B cell (primary cell): ENCODE data around the gene UBAC2. TPM values are rescaled to one million over a fixed set of nuclear protein-coding genes. Genes with fewer than 3 reads are reported as not detected.

ENCODE experiments used
- ATAC-seq: fragments of 200-7000 bp; cut with Tn5 transposase; one replicate; pipeline ENCODE4 v1.10.0; 2021; ENCODE audit warnings: low read depth, mild to moderate bottlenecking, moderate number of reproducible peaks, moderate library complexity
- CTCF ChIA-PET: fragments of 350-600 bp; sonication (Branson Sonifier 250); formaldehyde crosslinking; loops from one replicate; lab custom pipeline; 2021; ENCODE audit warnings: antibody characterized with exemption, inconsistent platforms; lab: Charles Lee
- POLR2A ChIA-PET: fragments of 350-600 bp; sonication (Branson Sonifier 250); formaldehyde crosslinking; loops from one replicate; lab custom pipeline; 2021; ENCODE audit warnings: antibody characterized with exemption; lab: Charles Lee
- DNase-seq: peaks from one replicate; pipeline ENCODE4 v3.0.0; 2013
- H2AFZ ChIP-seq: 2 replicates; pipeline ENCODE4 v1.6.1; 2012; ENCODE audit warnings: mild to moderate bottlenecking, low read depth, low read length; ENCODE audit not compliant: insufficient read depth, poor library complexity, severe bottlenecking
- H3K27ac ChIP-seq, 2 donors: 1 replicate in 1 of 2; 2 replicates in 1 of 2; pipeline ENCODE4 v1.5.1; 2012 to 2013; ENCODE audit warnings: low read length in 2 of 2, mild to moderate bottlenecking in 2 of 2, moderate library complexity in 1 of 2
- H3K27me3 ChIP-seq, 4 experiments: fragments of 200-600 bp in 1 of 4; sonication (generic) in 1 of 4; replicated peaks in 1 of 4; 1 replicate in 2 of 4; 2 replicates in 2 of 4; pipeline versions ENCODE4 v1.6.1 to v1.7.0; 2013 to 2016; ENCODE audit warnings: low read length in 3 of 4, mild to moderate bottlenecking in 2 of 4, mixed read lengths in 1 of 4, moderate library complexity in 1 of 4; ENCODE audit not compliant: insufficient read depth in 4 of 4, control insufficient read depth in 3 of 4; ENCODE audit errors: control extremely low read depth in 1 of 4
- H3K36me3 ChIP-seq, 2 experiments: replicated peaks in 1 of 2; 1 replicate in 1 of 2; 2 replicates in 1 of 2; pipeline versions ENCODE4 v1.6.1 to v1.7.1; 2013; ENCODE audit warnings: low read length in 1 of 2; ENCODE audit not compliant: insufficient read depth in 2 of 2, control insufficient read depth in 1 of 2; ENCODE audit errors: control extremely low read depth in 1 of 2, extremely low read depth in 1 of 2
- H3K4me1 ChIP-seq, 2 donors: fragments of 200-600 bp in 1 of 2; sonication (generic) in 1 of 2; 1 replicate in 1 of 2; 2 replicates in 1 of 2; pipeline versions ENCODE4 v1.5.1 to v1.6.1; 2013 to 2017; ENCODE audit warnings: low read length in 2 of 2; ENCODE audit not compliant: control insufficient read depth in 2 of 2, insufficient read depth in 2 of 2
- H3K4me2 ChIP-seq: replicated peaks from 2 replicates; pipeline ENCODE3; 2012; ENCODE audit warnings: mild to moderate bottlenecking, low read depth, low read length; ENCODE audit not compliant: poor library complexity, severe bottlenecking
- H3K4me3 ChIP-seq, 5 experiments: fragments of 200-600 bp in 1 of 5; sonication (generic) in 1 of 5; 1 replicate in 3 of 5; 2 replicates in 2 of 5; pipeline versions ENCODE4 v1.5.1 to v1.7.0; 2011 to 2016; ENCODE audit warnings: low read length in 4 of 5, mild to moderate bottlenecking in 4 of 5, low read depth in 2 of 5, control low read depth in 1 of 5, moderate library complexity in 1 of 5; ENCODE audit not compliant: insufficient read depth in 1 of 5; ENCODE audit errors: control extremely low read depth in 1 of 5, extremely low read depth in 1 of 5
- H3K79me2 ChIP-seq: fragments of 200-600 bp; sonication (generic); one replicate; pipeline ENCODE4 v1.6.0; 2016; ENCODE audit warnings: low read length; ENCODE audit not compliant: control insufficient read depth, insufficient read depth
- H3K9ac ChIP-seq: fragments of 200-600 bp; sonication (generic); 2 replicates; pipeline ENCODE4 v1.6.1; 2017; ENCODE audit warnings: mild to moderate bottlenecking, low read length, moderate library complexity
- H3K9me3 ChIP-seq, 3 donors: one replicate each; pipeline versions ENCODE4 v1.6.1 to v1.7.1; 2013; ENCODE audit warnings: low read length in 2 of 3; ENCODE audit not compliant: control insufficient read depth in 2 of 3, insufficient read depth in 1 of 3; ENCODE audit errors: control extremely low read depth in 1 of 3
- H4K20me1 ChIP-seq: 2 replicates; pipeline ENCODE4 v1.6.0; 2012; ENCODE audit warnings: mild to moderate bottlenecking, low read length; ENCODE audit not compliant: insufficient read depth, control insufficient read depth, poor library complexity, severe bottlenecking
- H3K27ac Mint-ChIP-seq: one replicate; pipeline ENCODE4 v1.8.0; 2021; ENCODE audit warnings: mixed read lengths
- H3K27me3 Mint-ChIP-seq: one replicate; pipeline ENCODE4 v1.8.0; 2021; ENCODE audit warnings: mixed read lengths
- H3K4me1 Mint-ChIP-seq: one replicate; pipeline ENCODE4 v1.8.0; 2021; ENCODE audit warnings: mixed read lengths
- H3K4me3 Mint-ChIP-seq: one replicate; pipeline ENCODE4 v1.8.0; 2021; ENCODE audit warnings: mixed read lengths
- H3K9me3 Mint-ChIP-seq: one replicate; pipeline ENCODE4 v1.8.0; 2022; ENCODE audit warnings: mixed read lengths; ENCODE audit not compliant: insufficient read depth
- CTCF ChIP-seq: fragments of 200-600 bp; IDR thresholded peaks from one replicate; pipeline ENCODE4 v1.8.0; 2022; ENCODE audit warnings: antibody characterized with exemption, mild to moderate bottlenecking
- EZH2 ChIP-seq: IDR thresholded peaks from 2 replicates; pipeline ENCODE4 v1.6.1; 2012; ENCODE audit warnings: borderline replicate concordance, low read depth, mild to moderate bottlenecking, moderate library complexity, low read length; ENCODE audit not compliant: insufficient read depth, poor library complexity, severe bottlenecking
- WGBS: methylation state at CpG from one replicate; pipeline ENCODE4 v1.1.5; 2013; ENCODE audit warnings: missing lambda C conversion rate; ENCODE audit not compliant: insufficient coverage; 5-methylcytosine and 5-hydroxymethylcytosine counted together
- intact Hi-C: fragments of 100-400 bp; cut with micrococcal nuclease; formaldehyde crosslinking; loops from one replicate; pipeline ENCODE4 v1.10.0; 2022
- polyA plus RNA-seq: library from polyadenylated mRNA; depleted of rRNA; stranded (reverse); fragments of >200 nt; gene quantifications from 2 replicates; pipeline ENCODE4 v1.2.3, GENCODE V29; 2012
- total RNA-seq, 2 donors: library from RNA; stranded (reverse); fragments of 120-200 nt in 1 of 2; gene quantifications; 1 replicate in 1 of 2; 2 replicates in 1 of 2; pipeline versions ENCODE4 v1.2.3 to v1.2.4, GENCODE V29; 2013 to 2022

The UBAC2 gene
- total and polyA plus RNA-seq, 2 donors (not counting 1 experiment from before 2014, with no cell fraction given) = 56.3 to 60.8 TPM

DNA sequence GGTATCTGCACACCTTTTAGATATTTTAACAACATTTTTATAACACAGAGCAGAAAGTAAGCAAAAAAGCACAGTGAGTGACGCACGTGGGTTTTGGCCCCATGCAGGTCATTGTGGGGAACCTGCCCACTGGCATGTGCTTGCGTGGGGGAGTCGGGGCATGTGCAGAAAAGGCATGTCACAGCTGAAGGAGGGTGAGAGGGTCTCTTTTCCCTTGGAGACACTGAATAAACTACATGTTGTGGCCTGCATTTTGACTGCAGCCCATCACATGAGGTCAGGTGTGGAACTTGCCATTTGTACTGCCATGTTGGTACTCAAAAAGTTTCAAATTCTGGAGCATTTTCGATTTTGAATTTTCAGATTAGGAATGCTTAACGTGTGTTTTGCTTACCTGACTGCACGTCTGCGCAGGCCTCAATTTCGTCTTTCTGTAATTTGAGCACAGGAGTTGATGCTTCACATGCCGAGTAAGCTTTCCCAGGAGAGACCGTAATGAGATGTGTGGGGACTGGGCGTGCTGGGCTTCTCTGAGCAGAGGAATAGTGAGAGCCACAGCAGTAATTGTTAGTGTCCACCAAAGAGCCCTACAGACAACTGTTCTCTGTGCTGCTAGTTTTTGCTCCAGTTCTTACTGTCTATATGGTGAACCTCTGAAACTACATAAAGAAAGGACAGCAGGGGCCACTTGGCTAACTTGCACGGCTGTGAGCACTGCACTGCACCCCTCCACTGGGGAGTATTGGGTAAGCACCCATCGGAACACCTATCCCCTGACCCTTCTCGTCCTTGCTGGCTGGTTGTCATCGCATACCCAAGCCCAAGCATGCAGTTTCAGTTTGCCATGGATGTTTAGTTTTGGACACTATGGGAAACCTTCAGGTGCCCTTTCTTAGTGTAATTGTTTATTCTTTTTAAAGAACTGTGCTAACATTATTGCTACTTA is 179.5 kb downstream of the UBAC2 start:
- H3K9ac ChIP-seq = no peak overlapping the region
- ChIA-PET POLR2A (interaction anchor here (1.0 kb wide), 1 partner anchor 40 kb away, joined by 3 read pairs; no protein-coding TSS in a partner anchor), CTCF (interaction anchor here (0.7 to 19.7 kb wide), 7 partner anchors 32 to 204 kb away, joined by 3 to 477 read pairs (median 5); partner anchors contain the start of gene GPR183)
- H3K4me1 Mint-ChIP-seq = peaks cover 87% of the 10 kb centered on the region
- no peaks in the 10 kb centered on the region for H3K27me3 Mint-ChIP-seq
- no peaks in the 10 kb centered on the region for H3K9me3 ChIP-seq
- H3K4me2 ChIP-seq = peak overlapping the region; percentile 39
- peak overlapping the region; percentile 72 for H3K4me3 Mint-ChIP-seq
- no peak for DNase-seq
- WGBS = 96% methylated on average over 14 of the region's 16 CpGs
- no peak for ATAC-seq
- H3K27ac ChIP-seq = peak overlapping the region; percentile 16 to 48
- H3K79me2 ChIP-seq = peaks cover 64% of the 10 kb centered on the region
- H4K20me1 ChIP-seq = no peaks in the 10 kb centered on the region
- intact Hi-C loops = loop anchor here (1.0 to 5.0 kb wide), 3 partner anchors 7 to 227 kb away; partner anchors contain the start of gene CLYBL
- H3K27me3 ChIP-seq = no peaks in the 10 kb centered on the region
- H2AFZ ChIP-seq = no peak overlapping the region
- H3K4me1 ChIP-seq = peaks cover 82 to 87% of the 10 kb centered on the region in 2 donors
- peak overlapping the region; percentile 90 for H3K27ac Mint-ChIP-seq
- H3K36me3 ChIP-seq = no peaks in the 10 kb centered on the region
- no peaks in the 10 kb centered on the region for H3K9me3 Mint-ChIP-seq
- no peak overlapping the region for H3K4me3 ChIP-seq
- no peak for TF ChIP-seq EZH2
- no peak for TF ChIP-seq CTCF
